ENCODE data around the gene AMH.

GRCh38 chr19:2249010-2249866 lies at the start of gene AMH:
- TF ChIP-seq, protein P1, sequence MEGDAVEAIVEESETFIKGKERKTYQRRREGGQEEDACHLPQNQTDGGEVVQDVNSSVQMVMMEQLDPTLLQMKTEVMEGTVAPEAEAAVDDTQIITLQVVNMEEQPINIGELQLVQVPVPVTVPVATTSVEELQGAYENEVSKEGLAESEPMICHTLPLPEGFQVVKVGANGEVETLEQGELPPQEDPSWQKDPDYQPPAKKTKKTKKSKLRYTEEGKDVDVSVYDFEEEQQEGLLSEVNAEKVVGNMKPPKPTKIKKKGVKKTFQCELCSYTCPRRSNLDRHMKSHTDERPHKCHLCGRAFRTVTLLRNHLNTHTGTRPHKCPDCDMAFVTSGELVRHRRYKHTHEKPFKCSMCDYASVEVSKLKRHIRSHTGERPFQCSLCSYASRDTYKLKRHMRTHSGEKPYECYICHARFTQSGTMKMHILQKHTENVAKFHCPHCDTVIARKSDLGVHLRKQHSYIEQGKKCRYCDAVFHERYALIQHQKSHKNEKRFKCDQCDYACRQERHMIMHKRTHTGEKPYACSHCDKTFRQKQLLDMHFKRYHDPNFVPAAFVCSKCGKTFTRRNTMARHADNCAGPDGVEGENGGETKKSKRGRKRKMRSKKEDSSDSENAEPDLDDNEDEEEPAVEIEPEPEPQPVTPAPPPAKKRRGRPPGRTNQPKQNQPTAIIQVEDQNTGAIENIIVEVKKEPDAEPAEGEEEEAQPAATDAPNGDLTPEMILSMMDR (conservative IDR thresholded peaks at IDR 0.05 in 1 of 2, IDR thresholded peaks at IDR 0.05 in 1 of 2; ENCODE audit: extremely low read depth in 1 of 2, insufficient read depth in 1 of 2, low read depth in 1 of 2, low read length in 2 of 2), result no peak
- TF ChIP-seq EZH2 (IDR thresholded peaks at IDR 0.05; ENCODE audit: borderline replicate concordance, low read length), result no peak

All from mammary epithelial cell (primary cell).